Measurements from ENCODE around the gene MIOX.

MIOX gene

GRCh38 chr22:50452649-50453048 is 34.0 kb upstream of the MIOX start:
- DNase-seq (ENCODE audit: extremely low spot score, insufficient read length, low read depth) (no peak), FAIRE-seq (no peak)

- FAIRE-seq, result no peak
These were observed 32.0 kb upstream of the MIOX start for GRCh38 chr22:50454556-50455075.

GRCh38 chr22:50455201-50455600 is 31.5 kb upstream of the MIOX start:
- no peak for FAIRE-seq
- DNase-seq (ENCODE audit: extremely low spot score, insufficient read length, low read depth), result no peak

More at GRCh38 chr22:50454556-50455075, 32.0 kb upstream of the MIOX start:
- no peak for DNase-seq (ENCODE audit: extremely low spot score, insufficient read length, low read depth)

- DNase-seq (ENCODE audit: extremely low spot score, insufficient read length, low read depth) (no peak), FAIRE-seq (no peak)
These were observed 30.6 kb upstream of the MIOX start for GRCh38 chr22:50456026-50456425.

GRCh38 chr22:50456466-50457234 is 30.0 kb upstream of the MIOX start:
- no peak for FAIRE-seq

GRCh38 chr22:50459016-50459415 is 27.6 kb upstream of the MIOX start:
- FAIRE-seq, result no peak
- DNase-seq (ENCODE audit: extremely low spot score, insufficient read length, low read depth), result no peak

More at GRCh38 chr22:50456466-50457234, 30.0 kb upstream of the MIOX start:
- no peak for DNase-seq (ENCODE audit: extremely low spot score, insufficient read length, low read depth)

- DNase-seq (ENCODE audit: extremely low spot score, insufficient read length, low read depth) (no peak), FAIRE-seq (no peak)
These were observed 27.0 kb upstream of the MIOX start for GRCh38 chr22:50459496-50460140.

GRCh38 chr22:50460938-50461337 is 25.7 kb upstream of the MIOX start:
- no peak for FAIRE-seq
- DNase-seq (ENCODE audit: extremely low spot score, insufficient read length, low read depth), result no peak

GRCh38 chr22:50461536-50461935 is 25.1 kb upstream of the MIOX start:
- DNase-seq (ENCODE audit: extremely low spot score, insufficient read length, low read depth), result no peak
- FAIRE-seq, result no peak

GRCh38 chr22:50461979-50462540 is 24.6 kb upstream of the MIOX start:
- DNase-seq (ENCODE audit: extremely low spot score, insufficient read length, low read depth), result no peak
- FAIRE-seq, result no peak

GRCh38 chr22:50463188-50463900 is 23.3 kb upstream of the MIOX start:
- no peak for FAIRE-seq
- no peak for DNase-seq (ENCODE audit: extremely low spot score, insufficient read length, low read depth)

- FAIRE-seq, result no peak
- no peak for DNase-seq (ENCODE audit: extremely low spot score, insufficient read length, low read depth)
These were observed 22.2 kb upstream of the MIOX start for GRCh38 chr22:50464451-50464850.

- no peak for DNase-seq (ENCODE audit: extremely low spot score, insufficient read length, low read depth)
- no peak for FAIRE-seq
These were observed 21.4 kb upstream of the MIOX start for GRCh38 chr22:50465066-50465930.

- DNase-seq (ENCODE audit: extremely low spot score, insufficient read length, low read depth), result no peak
- no peak for FAIRE-seq
These were observed 19.3 kb upstream of the MIOX start for GRCh38 chr22:50467341-50467740.

GRCh38 chr22:50467773-50468440 is 18.8 kb upstream of the MIOX start:
- DNase-seq (ENCODE audit: extremely low spot score, insufficient read length, low read depth), result no peak

GRCh38 chr22:50468626-50469025 is 18.0 kb upstream of the MIOX start:
- FAIRE-seq (no peak), DNase-seq (ENCODE audit: extremely low spot score, insufficient read length, low read depth) (no peak)

More at GRCh38 chr22:50467773-50468440, 18.8 kb upstream of the MIOX start:
- no peak for FAIRE-seq

- DNase-seq (ENCODE audit: extremely low spot score, insufficient read length, low read depth) (peak; percentile 83), FAIRE-seq (peak; percentile 96)
These were observed 17.0 kb upstream of the MIOX start for GRCh38 chr22:50469377-50470305.

- no peak for FAIRE-seq
- no peak for DNase-seq (ENCODE audit: extremely low spot score, insufficient read length, low read depth)
These were observed 16.2 kb upstream of the MIOX start for GRCh38 chr22:50470491-50470890.
